ENCODE measurements around the gene SLC7A4.
A peak's percentile ranks its signal among the peaks of the same experiment; 100 is the strongest.

Gene SLC7A4

GRCh38 chr22:20983081-20983771 is 49.1 kb downstream of the SLC7A4 start:
- no peak for DNase-seq

DNA sequence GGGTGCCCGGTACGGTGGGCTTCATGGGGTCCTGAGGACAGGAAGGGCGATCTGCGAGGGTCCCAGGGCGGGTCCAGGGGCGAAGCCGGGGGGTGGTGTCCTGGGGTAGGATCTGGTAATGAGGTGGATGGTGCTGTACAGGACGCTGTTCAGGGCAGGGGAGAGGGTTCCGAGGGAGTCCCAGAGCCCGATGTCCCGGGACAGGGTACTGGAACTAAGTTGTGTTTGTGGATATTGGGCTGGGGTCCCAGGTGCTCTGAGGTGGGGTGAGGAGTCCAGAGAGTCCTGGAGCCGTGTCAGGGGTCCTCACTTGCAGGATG is 49.8 kb downstream of the SLC7A4 start:
- no peak for DNase-seq

GRCh38 chr22:20981787-20982562 is 50.4 kb downstream of the SLC7A4 start, which contains the start of gene LZTR1:
Gene LZTR1 (plus strand): TSS chr22:20982297. CDS start chr22:20982372, 75 bp downstream.
- DNase-seq: peak; percentile 38 to 62 (median 52)

DNA sequence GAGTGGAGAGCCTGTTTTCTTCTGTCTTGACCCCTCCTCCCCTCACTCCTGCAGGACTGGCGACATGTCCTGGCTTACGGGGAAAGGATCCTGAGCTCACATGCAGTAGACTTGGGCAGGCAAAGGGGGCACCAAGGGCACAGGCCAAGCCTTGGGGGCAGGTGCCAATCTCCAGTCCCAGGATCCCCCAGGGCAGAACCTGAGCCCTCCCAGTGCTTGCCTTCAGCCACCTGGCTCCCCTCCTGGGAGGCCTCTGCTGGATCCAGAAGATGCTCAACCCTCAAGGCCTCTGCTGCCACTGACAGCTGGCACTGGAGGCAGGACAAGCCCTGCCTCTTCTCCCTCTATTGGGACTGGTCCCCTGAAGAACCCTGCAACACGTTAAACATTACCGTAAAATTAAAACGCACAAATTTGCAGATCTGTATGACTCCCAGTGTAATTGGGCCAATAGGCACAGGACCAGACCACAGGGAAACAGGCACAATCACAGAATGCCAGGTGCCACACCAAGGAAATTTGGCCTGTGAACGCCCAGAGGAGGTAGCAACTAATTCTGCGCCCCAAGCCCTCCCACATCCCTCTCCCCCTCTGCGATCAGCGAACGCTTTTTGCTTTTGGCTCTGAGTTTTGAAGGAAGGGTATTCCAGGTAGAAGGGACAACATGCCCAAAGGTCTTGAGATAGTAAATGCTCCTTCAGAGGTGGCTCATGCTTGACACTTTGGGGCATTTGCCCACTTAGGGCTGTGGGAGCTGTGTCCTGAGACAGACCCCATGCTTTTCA is 51.2 kb downstream of the SLC7A4 start:
- no peak for DNase-seq

GRCh38 chr22:20980523-20980922 is 51.8 kb downstream of the SLC7A4 start:
- DNase-seq: no peak

GRCh38 chr22:20979940-20980453 is 52.4 kb downstream of the SLC7A4 start:
- DNase-seq: no peak

DNA sequence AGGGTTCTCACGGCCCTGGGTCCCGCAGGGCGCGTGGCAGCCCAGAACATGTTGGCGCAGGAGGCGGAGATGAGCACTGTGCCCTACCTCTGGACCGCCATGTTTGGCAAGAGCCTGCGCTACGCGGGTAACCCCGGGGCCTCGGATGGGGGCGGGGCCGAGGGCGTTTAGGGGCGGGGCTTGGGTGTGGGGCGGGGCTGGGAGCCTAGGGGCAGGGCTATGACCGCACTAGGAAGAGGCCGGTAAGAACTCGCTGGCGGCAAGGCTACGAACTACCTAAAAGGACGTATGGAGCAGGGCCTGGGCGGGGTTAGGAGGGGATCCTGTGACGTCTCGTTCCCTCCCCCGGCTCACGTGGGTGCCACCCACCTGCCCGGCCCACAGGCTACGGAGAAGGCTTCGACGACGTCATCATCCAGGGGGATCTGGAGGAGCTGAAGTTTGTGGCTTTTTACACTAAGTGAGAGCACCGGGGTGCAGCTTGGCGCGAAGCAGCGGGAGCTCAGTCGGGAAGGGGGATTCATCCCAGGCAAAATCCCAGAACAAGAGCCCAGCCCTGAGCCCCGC is 53.0 kb downstream of the SLC7A4 start:
- DNase-seq: peak in 3 of 4 experiments; percentile 33 to 56 (median 38)

All from activated naive CD4-positive, alpha-beta T cell (primary cell).